ENCODE results near the gene HIF1A. TPM values are rescaled to one million over a fixed set of nuclear protein-coding genes. Genes with fewer than 3 reads are reported as not detected.

The HIF1A gene
- total and polyA plus RNA-seq, 2 donors from 2014 or later, result 57.8 to 358 TPM

- no peak overlapping the region for H3K9ac ChIP-seq (ENCODE audit: low read length in 3 of 3)
- no peaks in the 10 kb centered on the region for H3K9me3 ChIP-seq (ENCODE audit: control insufficient read depth in 2 of 3, insufficient read depth in 1 of 3, low read length in 3 of 3)
- intact Hi-C loops (cut with DNase I), result no loop called here
- peak overlapping the region in 1 of 3 donors; percentile 96 for H3K4me3 ChIP-seq (ENCODE audit: low read length in 3 of 3)
- TF ChIP-seq CTCF (IDR thresholded peaks at IDR 0.05; ENCODE audit: borderline replicate concordance, extremely low read depth, insufficient read depth), result no peak
- DNase-seq (no peak), FAIRE-seq (no peak)
- peaks cover 0 to 9% (median 3%) of the 10 kb centered on the region in 3 donors for H3K36me3 ChIP-seq (ENCODE audit: control insufficient read depth in 2 of 3, insufficient read depth in 3 of 3, low read length in 3 of 3)
- peak overlapping the region in 1 of 2 donors; percentile 53 for H3K27ac ChIP-seq (ENCODE audit: low read depth in 2 of 2, low read length in 2 of 2)
- H3K27me3 ChIP-seq (ENCODE audit: control insufficient read depth, insufficient read depth, low read length), result no peaks in the 10 kb centered on the region
- H3K4me1 ChIP-seq (ENCODE audit: control insufficient read depth in 2 of 3, insufficient read depth in 2 of 3, low read depth in 1 of 3, low read length in 3 of 3), result peaks cover 0 to 4% (median 0%) of the 10 kb centered on the region in 3 donors
Observed at GRCh38 chr14:61764342-61765122, 69.2 kb downstream of the HIF1A start.

GRCh38 chr14:61765225-61765943 lies 70.1 kb downstream of the HIF1A start:
- peak overlapping the region in 1 of 2 donors; percentile 38 for H3K27ac ChIP-seq (ENCODE audit: low read depth in 2 of 2, low read length in 2 of 2)

GRCh38 chr14:61766151-61766550 lies 70.8 kb downstream of the HIF1A start:
- Histone ChIP-seq H3K36me3 (ENCODE audit: control insufficient read depth in 2 of 3, insufficient read depth in 3 of 3, low read length in 3 of 3) (peaks cover 4 to 12% (median 5%) of the 10 kb centered on the region in 3 donors), H3K27me3 (ENCODE audit: control insufficient read depth, insufficient read depth, low read length) (no peaks in the 10 kb centered on the region), H3K9me3 (ENCODE audit: control insufficient read depth in 2 of 3, insufficient read depth in 1 of 3, low read length in 3 of 3) (no peaks in the 10 kb centered on the region), H3K27ac (ENCODE audit: low read depth in 2 of 2, low read length in 2 of 2) (no peak overlapping the region), H3K4me1 (ENCODE audit: control insufficient read depth in 2 of 3, insufficient read depth in 2 of 3, low read depth in 1 of 3, low read length in 3 of 3) (peaks cover 0 to 4% (median 0%) of the 10 kb centered on the region in 3 donors), H3K4me3 (ENCODE audit: low read length in 3 of 3) (no peak overlapping the region), H3K9ac (ENCODE audit: low read length in 3 of 3) (peak overlapping the region in 1 of 3 donors; percentile 3)
- TF ChIP-seq CTCF (IDR thresholded peaks at IDR 0.05; ENCODE audit: borderline replicate concordance, extremely low read depth, insufficient read depth), result no peak
- intact Hi-C loops (cut with DNase I), result no loop called here
- FAIRE-seq, result no peak
- peak in 3 of 5 donors; percentile 14 to 66 (median 62) for DNase-seq

More at GRCh38 chr14:61765225-61765943, 70.1 kb downstream of the HIF1A start:
- Histone ChIP-seq H3K9ac (ENCODE audit: low read length in 3 of 3) (peak overlapping the region in 1 of 3 donors; percentile 3), H3K9me3 (ENCODE audit: control insufficient read depth in 2 of 3, insufficient read depth in 1 of 3, low read length in 3 of 3) (no peaks in the 10 kb centered on the region), H3K27me3 (ENCODE audit: control insufficient read depth, insufficient read depth, low read length) (no peaks in the 10 kb centered on the region), H3K36me3 (ENCODE audit: control insufficient read depth in 2 of 3, insufficient read depth in 3 of 3, low read length in 3 of 3) (peaks cover 1 to 12% (median 5%) of the 10 kb centered on the region in 3 donors), H3K4me3 (ENCODE audit: low read length in 3 of 3) (peak overlapping the region; percentile 13 to 30 (median 15)), H3K4me1 (ENCODE audit: control insufficient read depth in 2 of 3, insufficient read depth in 2 of 3, low read depth in 1 of 3, low read length in 3 of 3) (peaks cover 0 to 4% (median 0%) of the 10 kb centered on the region in 3 donors)
- TF ChIP-seq CTCF (IDR thresholded peaks at IDR 0.05; ENCODE audit: borderline replicate concordance, extremely low read depth, insufficient read depth), result no peak
- no peak for FAIRE-seq
- intact Hi-C loops (cut with DNase I), result no loop called here
- DNase-seq, result peak in 2 of 5 donors; percentile 32 to 44

Measured in kidney (tissue), 14 donors.